Measurements from ENCODE around the gene PRPS1.
A peak's percentile ranks its signal among the peaks of the same experiment; 100 is the strongest.

PRPS1 gene

DNA sequence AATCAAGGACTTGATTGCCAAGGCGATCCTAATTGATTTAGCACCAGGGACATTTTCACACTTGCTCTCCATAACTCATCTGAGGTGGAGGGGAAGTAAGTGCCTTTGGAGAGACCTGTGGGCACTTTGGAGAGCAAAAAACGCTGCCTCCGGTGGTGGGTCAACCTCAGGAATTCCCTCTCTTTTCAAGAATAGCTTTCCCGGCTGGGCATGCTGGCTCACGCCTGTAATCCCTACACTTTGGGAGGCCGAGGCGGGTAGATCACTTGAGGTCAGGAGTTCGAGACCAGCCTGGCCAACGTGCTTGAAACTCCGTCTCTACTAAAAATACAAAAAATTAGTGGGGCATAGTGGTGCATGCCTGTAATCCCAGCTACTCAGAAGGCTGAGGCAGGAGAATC lies 49.2 kb downstream of the PRPS1 start:
- CTCF ChIA-PET, result interaction anchor here (0.6 to 8.5 kb wide), 8 partner anchors 8 to 216 kb away, joined by 3 to 161 read pairs (median 4); no protein-coding TSS in a partner anchor
- H3K36me3 ChIP-seq (ENCODE audit: control insufficient read depth in 2 of 2, insufficient read depth in 1 of 2, low read length in 2 of 2), result no peaks in the 10 kb centered on the region
- no peak overlapping the region for H3K4me3 ChIP-seq (ENCODE audit: low read depth, low read length)
- no peaks in the 10 kb centered on the region for H3K9me3 ChIP-seq (ENCODE audit: control insufficient read depth, insufficient read depth, low read depth, low read length)
- POLR2A ChIA-PET, result interaction anchor here (0.6 to 3.9 kb wide), 6 partner anchors 9 to 102 kb away, joined by 3 to 23 read pairs (median 3); partner anchors contain the start of gene TSC22D3
- H3K4me1 ChIP-seq (ENCODE audit: control insufficient read depth, insufficient read depth, low read length), result peaks cover 18% of the 10 kb centered on the region
- TF ChIP-seq, protein P1, sequence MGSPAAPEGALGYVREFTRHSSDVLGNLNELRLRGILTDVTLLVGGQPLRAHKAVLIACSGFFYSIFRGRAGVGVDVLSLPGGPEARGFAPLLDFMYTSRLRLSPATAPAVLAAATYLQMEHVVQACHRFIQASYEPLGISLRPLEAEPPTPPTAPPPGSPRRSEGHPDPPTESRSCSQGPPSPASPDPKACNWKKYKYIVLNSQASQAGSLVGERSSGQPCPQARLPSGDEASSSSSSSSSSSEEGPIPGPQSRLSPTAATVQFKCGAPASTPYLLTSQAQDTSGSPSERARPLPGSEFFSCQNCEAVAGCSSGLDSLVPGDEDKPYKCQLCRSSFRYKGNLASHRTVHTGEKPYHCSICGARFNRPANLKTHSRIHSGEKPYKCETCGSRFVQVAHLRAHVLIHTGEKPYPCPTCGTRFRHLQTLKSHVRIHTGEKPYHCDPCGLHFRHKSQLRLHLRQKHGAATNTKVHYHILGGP (tag by site-specific recombination; IDR thresholded peaks at IDR 0.05), result 0 out of 2 replicates have a peak, but pooled peaks have one; percentile 35
- TF ChIP-seq, protein P2, sequence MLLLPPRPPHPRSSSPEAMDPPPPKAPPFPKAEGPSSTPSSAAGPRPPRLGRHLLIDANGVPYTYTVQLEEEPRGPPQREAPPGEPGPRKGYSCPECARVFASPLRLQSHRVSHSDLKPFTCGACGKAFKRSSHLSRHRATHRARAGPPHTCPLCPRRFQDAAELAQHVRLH (tag by site-specific recombination; IDR thresholded peaks at IDR 0.05), result no peak
- peak overlapping the region; percentile 86 for H3K27ac ChIP-seq (ENCODE audit: extremely low read depth, low read depth, low read length)

DNA sequence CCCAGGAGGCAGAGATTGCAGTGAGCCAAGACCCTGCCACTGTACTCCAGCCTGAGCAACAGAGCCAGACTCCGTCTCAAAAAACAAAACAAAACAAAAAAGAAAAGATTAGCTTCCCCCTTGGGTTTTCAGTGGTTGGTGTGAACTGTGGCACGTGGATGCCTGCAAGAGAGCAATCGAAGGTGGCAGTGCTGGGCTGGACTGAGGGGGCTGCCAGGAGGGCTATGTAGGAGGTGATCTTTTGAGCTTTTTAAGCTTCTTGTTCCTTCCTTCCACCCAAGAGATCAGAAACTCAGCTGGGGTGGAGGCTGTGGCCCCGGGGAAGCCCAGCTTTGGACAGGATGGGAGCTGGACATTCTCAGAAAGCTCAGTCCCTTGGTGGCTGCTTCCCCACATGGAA lies 49.6 kb downstream of the PRPS1 start:
- TF ChIP-seq ZBTB1 (tag by site-specific recombination; IDR thresholded peaks at IDR 0.05), result no peak
- TF ChIP-seq, protein P3, sequence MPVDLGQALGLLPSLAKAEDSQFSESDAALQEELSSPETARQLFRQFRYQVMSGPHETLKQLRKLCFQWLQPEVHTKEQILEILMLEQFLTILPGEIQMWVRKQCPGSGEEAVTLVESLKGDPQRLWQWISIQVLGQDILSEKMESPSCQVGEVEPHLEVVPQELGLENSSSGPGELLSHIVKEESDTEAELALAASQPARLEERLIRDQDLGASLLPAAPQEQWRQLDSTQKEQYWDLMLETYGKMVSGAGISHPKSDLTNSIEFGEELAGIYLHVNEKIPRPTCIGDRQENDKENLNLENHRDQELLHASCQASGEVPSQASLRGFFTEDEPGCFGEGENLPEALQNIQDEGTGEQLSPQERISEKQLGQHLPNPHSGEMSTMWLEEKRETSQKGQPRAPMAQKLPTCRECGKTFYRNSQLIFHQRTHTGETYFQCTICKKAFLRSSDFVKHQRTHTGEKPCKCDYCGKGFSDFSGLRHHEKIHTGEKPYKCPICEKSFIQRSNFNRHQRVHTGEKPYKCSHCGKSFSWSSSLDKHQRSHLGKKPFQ (tag by site-specific recombination; IDR thresholded peaks at IDR 0.05), result peak; percentile 70; the same call in 1 of the 2 replicates
- TF ChIP-seq ZNF10 (tag by site-specific recombination; IDR thresholded peaks at IDR 0.05), result no peak
- no peak for TF ChIP-seq ZBTB7A (tag by site-specific recombination; IDR thresholded peaks at IDR 0.05; ENCODE audit: low read depth)
- no peak for TF ChIP-seq ZNF302 (tag by site-specific recombination; IDR thresholded peaks at IDR 0.05; ENCODE audit: low read depth)
- TF ChIP-seq ZNF600 (tag by site-specific recombination; IDR thresholded peaks at IDR 0.05), result no peak
- Histone ChIP-seq H3K36me3 (ENCODE audit: control insufficient read depth in 2 of 2, insufficient read depth in 1 of 2, low read length in 2 of 2) (no peaks in the 10 kb centered on the region), H3K4me1 (ENCODE audit: control insufficient read depth, insufficient read depth, low read length) (peaks cover 18% of the 10 kb centered on the region), H3K4me3 (ENCODE audit: low read depth, low read length) (no peak overlapping the region), H3K27ac (ENCODE audit: extremely low read depth, low read depth, low read length) (no peak overlapping the region; the same call in 1 of the 2 replicates), H3K9me3 (ENCODE audit: control insufficient read depth, insufficient read depth, low read depth, low read length) (no peaks in the 10 kb centered on the region)
- ChIA-PET CTCF (interaction anchor here (0.6 to 8.5 kb wide), 11 partner anchors 8 to 380 kb away, joined by 3 to 161 read pairs (median 4); partner anchors contain the start of gene NCBP2L), POLR2A (interaction anchor here (0.6 to 3.9 kb wide), 4 partner anchors 24 to 101 kb away, joined by 3 to 23 read pairs (median 3); partner anchors contain the start of gene TSC22D3)

DNA sequence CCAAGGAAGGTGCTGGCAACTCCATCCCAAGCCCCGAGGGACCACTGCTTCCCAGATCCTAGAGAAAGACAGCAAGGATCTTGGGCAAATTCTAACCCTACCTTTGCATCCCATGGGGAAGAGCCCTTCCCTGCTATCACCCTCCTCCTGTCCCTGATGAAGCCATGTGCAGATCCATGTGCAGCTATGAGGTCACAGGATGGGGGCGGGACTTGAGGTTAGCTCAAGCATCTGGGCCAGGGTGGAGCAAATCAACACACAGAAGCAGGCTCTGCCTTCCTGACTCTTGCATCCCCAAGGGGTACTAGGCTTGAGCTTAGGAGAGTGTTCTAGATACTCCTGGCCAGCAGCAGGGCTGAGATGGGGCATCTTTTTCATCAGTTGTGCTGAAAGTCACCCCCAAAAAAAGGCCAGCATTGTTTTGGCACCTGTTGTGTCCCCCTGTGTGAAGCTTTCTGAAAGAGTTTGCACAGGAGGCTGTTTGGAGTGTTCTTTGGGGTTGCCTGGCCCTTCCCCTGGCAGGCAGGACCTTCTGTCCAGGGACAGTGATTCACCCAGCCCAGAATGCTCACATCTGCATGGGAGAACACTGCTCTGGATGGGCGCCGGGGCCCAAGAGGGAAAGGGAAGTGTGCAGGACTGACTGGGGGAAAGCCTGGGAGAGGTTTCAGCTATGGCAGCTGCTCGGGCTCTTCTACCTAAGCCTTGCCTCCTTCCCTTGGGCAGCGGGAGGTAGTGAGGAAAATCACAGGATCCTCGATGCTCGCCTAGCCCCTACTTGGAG lies 50.8 kb downstream of the PRPS1 start:
- Histone ChIP-seq H3K9me3 (ENCODE audit: control insufficient read depth, insufficient read depth, low read depth, low read length) (no peaks in the 10 kb centered on the region), H3K4me1 (ENCODE audit: control insufficient read depth, insufficient read depth, low read length) (peaks cover 10% of the 10 kb centered on the region), H3K27ac (ENCODE audit: extremely low read depth, low read depth, low read length) (no peak overlapping the region), H3K36me3 (ENCODE audit: control insufficient read depth in 2 of 2, insufficient read depth in 1 of 2, low read length in 2 of 2) (no peaks in the 10 kb centered on the region), H3K4me3 (ENCODE audit: low read depth, low read length) (no peak overlapping the region)
- no peak for TF ChIP-seq ZNF501 (tag by site-specific recombination; IDR thresholded peaks at IDR 0.05)
- TF ChIP-seq, protein P4, sequence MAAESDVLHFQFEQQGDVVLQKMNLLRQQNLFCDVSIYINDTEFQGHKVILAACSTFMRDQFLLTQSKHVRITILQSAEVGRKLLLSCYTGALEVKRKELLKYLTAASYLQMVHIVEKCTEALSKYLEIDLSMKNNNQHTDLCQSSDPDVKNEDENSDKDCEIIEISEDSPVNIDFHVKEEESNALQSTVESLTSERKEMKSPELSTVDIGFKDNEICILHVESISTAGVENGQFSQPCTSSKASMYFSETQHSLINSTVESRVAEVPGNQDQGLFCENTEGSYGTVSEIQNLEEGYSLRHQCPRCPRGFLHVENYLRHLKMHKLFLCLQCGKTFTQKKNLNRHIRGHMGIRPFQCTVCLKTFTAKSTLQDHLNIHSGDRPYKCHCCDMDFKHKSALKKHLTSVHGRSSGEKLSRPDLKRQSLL (tag by site-specific recombination; IDR thresholded peaks at IDR 0.05), result peak; percentile 92
- TF ChIP-seq ZBTB17 (tag by site-specific recombination; IDR thresholded peaks at IDR 0.05), result peak; percentile 61; the same call in 1 of the 2 replicates
- TF ChIP-seq IKZF3 (tag by site-specific recombination; IDR thresholded peaks at IDR 0.05), result peak; percentile 49
- peak; percentile 80; the same call in 1 of the 2 replicates for TF ChIP-seq ZNF10 (tag by site-specific recombination; IDR thresholded peaks at IDR 0.05)
- no peak for TF ChIP-seq ZNF248 (tag by site-specific recombination; IDR thresholded peaks at IDR 0.05)
- peak; percentile 76 for TF ChIP-seq ZNF629 (tag by site-specific recombination; IDR thresholded peaks at IDR 0.05)
- 0 out of 2 replicates have a peak, but pooled peaks have one; percentile 30 for TF ChIP-seq SP3 (tag by site-specific recombination; IDR thresholded peaks at IDR 0.05)
- 0 out of 2 replicates have a peak, but pooled peaks have one; percentile 46 for TF ChIP-seq ZNF600 (tag by site-specific recombination; IDR thresholded peaks at IDR 0.05)
- POLR2A ChIA-PET, result interaction anchor here (0.8 to 3.9 kb wide), 2 partner anchors 37 to 51 kb away, joined by 3 to 23 read pairs; partner anchors contain the start of gene PRPS1
- CTCF ChIA-PET, result interaction anchor here (0.6 to 8.5 kb wide), 5 partner anchors 8 to 230 kb away, joined by 3 to 161 read pairs (median 5); partner anchors contain the start of gene NCBP2L

Measured in HEK293 (cell line).